Stomach (tissue), 19 donors: Measurements from ENCODE around the gene TLNRD1. TPM values are rescaled to one million over a fixed set of nuclear protein-coding genes. Genes with fewer than 3 reads are reported as not detected.

Source experiments
- DNase-seq, 2 donors: peaks; one replicate each; pipeline versions ENCODE4 v3.0.0 to v3.0.0-alpha.2; 2013 to 2019
- H3K27ac ChIP-seq, 5 donors: fragments of 200-600 bp in 4 of 5; sonication (generic) in 4 of 5; one replicate each; pipeline ENCODE4 v1.5.1; 2013 to 2019; ENCODE audit warnings: mild to moderate bottlenecking in 1 of 5, moderate library complexity in 1 of 5
- H3K27me3 ChIP-seq, 3 donors: fragments of 200-600 bp; sonication (generic); one replicate each; pipeline ENCODE4 v1.5.1; 2017 to 2019; ENCODE audit warnings: mixed run types in 1 of 3
- H3K36me3 ChIP-seq, 4 donors: fragments of 200-600 bp; sonication (generic); 1 replicate in 3 of 4; 2 replicates in 1 of 4; pipeline ENCODE4 v1.5.1; 2016 to 2019
- H3K4me1 ChIP-seq, 4 donors: fragments of 200-600 bp; sonication (generic); one replicate each; pipeline ENCODE4 v1.5.1; 2016 to 2019
- H3K4me3 ChIP-seq, 4 donors: fragments of 200-600 bp; sonication (generic) in 3 of 4; one replicate each; pipeline ENCODE4 v1.5.1; 2016 to 2019; ENCODE audit warnings: mild to moderate bottlenecking in 1 of 4
- H3K9me3 ChIP-seq, 4 donors: fragments of 200-600 bp; sonication (generic); one replicate each; pipeline ENCODE4 v1.5.1; 2016 to 2019
- CTCF ChIP-seq, 7 experiments: fragments of 450-650 bp in 4 of 7; fragments of 200-600 bp in 3 of 7; sonication (generic) in 3 of 7; IDR thresholded peaks; one replicate each; pipeline ENCODE4 v1.5.1; 2016 to 2019; ENCODE audit warnings: antibody characterized with exemption in 7 of 7, control low read depth in 2 of 7, mild to moderate bottlenecking in 1 of 7
- EP300 ChIP-seq: sonication (generic); formaldehyde crosslinking; IDR thresholded peaks from one replicate; pipeline ENCODE4 v1.6.1; 2017; ENCODE audit warnings: antibody characterized with exemption
- POLR2A ChIP-seq, 4 donors: fragments of 450-650 bp; IDR thresholded peaks; one replicate each; pipeline ENCODE4 v1.6.1; 2016; ENCODE audit warnings: antibody characterized with exemption in 4 of 4, control low read depth in 2 of 4, mild to moderate bottlenecking in 1 of 4, moderate library complexity in 1 of 4
- POLR2AphosphoS5 ChIP-seq, 3 donors: sonication (generic); formaldehyde crosslinking; IDR thresholded peaks; one replicate each; pipeline ENCODE4 v1.6.1; 2016; ENCODE audit warnings: antibody characterized with exemption in 3 of 3
- WGBS, 5 donors: extraction: QIAGEN DNeasy Blood & Tissue Kit in 3 of 5; methylation state at CpG; one replicate each; pipeline versions ENCODE4 v1.1.5 to v1.1.7; 2013 to 2018; 5-methylcytosine and 5-hydroxymethylcytosine counted together
- intact Hi-C: fragments of 100-400 bp; cut with DNase I; formaldehyde crosslinking; loops from one replicate; pipeline ENCODE4 v1.15.1; 2023; ENCODE audit warnings: low total_unique reads
- long read RNA-seq, 10 donors: transcript quantifications; one replicate each; lab custom pipeline, GENCODE V29; 2026
- polyA plus RNA-seq, 3 donors: library from polyadenylated mRNA; stranded (reverse); fragments of 200-250 nt; gene quantifications; one replicate each; pipeline ENCODE4 v1.2.3, GENCODE V29; 2013
- total RNA-seq, 5 donors: library from RNA; depleted of rRNA; stranded (reverse); fragments of >200 nt; gene quantifications; one replicate each; pipeline versions ENCODE4 v1.1.0 to v1.2.3, GENCODE V29; 2014 to 2016
- donor health status: healthy with polysubstance abuse.
- donor health status: Bipolar disorder and iron deficiency.
- donor health status: healthy.

The TLNRD1 gene
- total RNA-seq, result 10 to 100 TPM in 4 of 5 donors, 1 to 10 TPM in 1; 1.8 to 88.3 (median 21.0) TPM
- 1 to 10 TPM; 5.7 to 8.4 (median 6.9) TPM for polyA plus RNA-seq
- long read RNA-seq, donor 1, full-length matches to known transcripts, result 23 of 23 reads
- long read RNA-seq, donor 1, partial matches to known transcripts, result 0 of 23 reads
- long read RNA-seq, donor 1, other reads (novel, unspliced or antisense), result 0 of 23 reads
- long read RNA-seq, donor 2, full-length matches to known transcripts, result 15 of 15 reads
- long read RNA-seq, donor 2, partial matches to known transcripts, result 0 of 15 reads
- long read RNA-seq, donor 2, other reads (novel, unspliced or antisense), result 0 of 15 reads
- long read RNA-seq, donor 3, full-length matches to known transcripts, result 11 of 11 reads
- long read RNA-seq, donor 3, partial matches to known transcripts, result 0 of 11 reads
- long read RNA-seq, donor 3, other reads (novel, unspliced or antisense), result 0 of 11 reads
- long read RNA-seq, donor 4, full-length matches to known transcripts, result 1 of 1 reads
- long read RNA-seq, donor 4, partial matches to known transcripts, result 0 of 1 reads
- long read RNA-seq, donor 4, other reads (novel, unspliced or antisense), result 0 of 1 reads
- long read RNA-seq, donor 5, full-length matches to known transcripts, result 12 of 12 reads
- long read RNA-seq, donor 5, partial matches to known transcripts, result 0 of 12 reads
- long read RNA-seq, donor 5, other reads (novel, unspliced or antisense), result 0 of 12 reads
- long read RNA-seq, donor 6, full-length matches to known transcripts, result 26 of 26 reads
- long read RNA-seq, donor 6, partial matches to known transcripts, result 0 of 26 reads
- long read RNA-seq, donor 6, other reads (novel, unspliced or antisense), result 0 of 26 reads
- long read RNA-seq, donor 7, full-length matches to known transcripts, result 37 of 37 reads
- long read RNA-seq, donor 7, partial matches to known transcripts, result 0 of 37 reads
- long read RNA-seq, donor 7, other reads (novel, unspliced or antisense), result 0 of 37 reads
- long read RNA-seq, donor 8, full-length matches to known transcripts, result 20 of 20 reads
- long read RNA-seq, donor 8, partial matches to known transcripts, result 0 of 20 reads
- long read RNA-seq, donor 8, other reads (novel, unspliced or antisense), result 0 of 20 reads
- long read RNA-seq, donor 9, full-length matches to known transcripts, result 34 of 34 reads
- long read RNA-seq, donor 9, partial matches to known transcripts, result 0 of 34 reads
- long read RNA-seq, donor 9, other reads (novel, unspliced or antisense), result 0 of 34 reads
- long read RNA-seq, donor 10, full-length matches to known transcripts, result 3 of 3 reads
- long read RNA-seq, donor 10, partial matches to known transcripts, result 0 of 3 reads
- long read RNA-seq, donor 10, other reads (novel, unspliced or antisense), result 0 of 3 reads

- 0 to 1% (median 0%) methylated on average over 39 to 66 of the region's 66 CpGs for WGBS, 5 donors
- peak within 1 kb of the TSS; percentile 73 to 95 (median 89) for H3K4me3 ChIP-seq
- H3K36me3 ChIP-seq, result peaks cover 6 to 17% (median 14%) of the 10 kb centered on the region in 4 donors
- intact Hi-C loops, result no loop called here
- DNase-seq, result peak; percentile 90 to 97
- no peaks in the 10 kb centered on the region for H3K9me3 ChIP-seq
- no peaks in the 10 kb centered on the region for H3K27me3 ChIP-seq
- peak within 1 kb of the TSS; percentile 98 to 100 (median 98) for H3K27ac ChIP-seq
- no peak for TF ChIP-seq EP300
- TF ChIP-seq POLR2A (IDR thresholded peaks at IDR 0.05), result peak in 3 of 4 donors; percentile 45 to 90 (median 81)
- TF ChIP-seq POLR2AphosphoS5 (IDR thresholded peaks at IDR 0.05), result peak; percentile 89 to 99 (median 99)
- no peak for TF ChIP-seq CTCF (IDR thresholded peaks at IDR 0.05)
- H3K4me1 ChIP-seq, result peaks cover 21 to 58% (median 47%) of the 10 kb centered on the region in 4 donors
Measured at GRCh38 chr15:81000624-81001151, at the start of gene TLNRD1. TSS of gene TLNRD1 (plus strand) at chr15:81000923. CDS start at chr15:81002272, 1,349 bp downstream.

- H3K27me3 ChIP-seq, result no peaks in the 10 kb centered on the region
- peaks cover 24 to 66% (median 60%) of the 10 kb centered on the region in 4 donors for H3K36me3 ChIP-seq
- TF ChIP-seq POLR2A (IDR thresholded peaks at IDR 0.05), result no peak
- no peak overlapping the region for H3K27ac ChIP-seq
- DNase-seq, result no peak
- H3K9me3 ChIP-seq, result no peaks in the 10 kb centered on the region
- H3K4me3 ChIP-seq, result no peak overlapping the region
- peaks cover 0 to 3% (median 0%) of the 10 kb centered on the region in 4 donors for H3K4me1 ChIP-seq
- intact Hi-C loops, result no loop called here
- WGBS, 5 donors, result 69 to 76% (median 73%) methylated on average over 5 of the region's 5 CpGs
Measured at GRCh38 chr15:80951941-80952340, 48.8 kb upstream of the TLNRD1 start.

- TF ChIP-seq EP300, result no peak
- TF ChIP-seq POLR2AphosphoS5 (IDR thresholded peaks at IDR 0.05), result no peak
- no peak for TF ChIP-seq POLR2A (IDR thresholded peaks at IDR 0.05)
- no peak for TF ChIP-seq CTCF (IDR thresholded peaks at IDR 0.05)
- no peak overlapping the region for H3K27ac ChIP-seq
- no peaks in the 10 kb centered on the region for H3K9me3 ChIP-seq
- DNase-seq, result no peak
- H3K36me3 ChIP-seq, result peaks cover 17 to 53% (median 47%) of the 10 kb centered on the region in 4 donors
- intact Hi-C loops, result no loop called here
- WGBS, 5 donors, result 96 to 98% (median 97%) methylated on average over 12 of the region's 12 CpGs
- H3K4me1 ChIP-seq, result peaks cover 0 to 3% (median 0%) of the 10 kb centered on the region in 4 donors
- no peaks in the 10 kb centered on the region for H3K27me3 ChIP-seq
- no peak overlapping the region for H3K4me3 ChIP-seq
Measured at GRCh38 chr15:80953001-80953952, 47.4 kb upstream of the TLNRD1 start.
